Testis (tissue), 3 donors: ENCODE data around the gene SMAP1. TPM values are rescaled to one million over a fixed set of nuclear protein-coding genes. Genes with fewer than 3 reads are reported as not detected.

Experiments
- DNase-seq: peaks from one replicate; pipeline ENCODE4 v3.0.0-alpha.2; 2019
- H3K27ac ChIP-seq, 2 donors: fragments of 200-600 bp; sonication (generic); one replicate each; pipeline ENCODE4 v1.5.1; 2019
- H3K27me3 ChIP-seq: fragments of 200-600 bp; sonication (generic); one replicate; pipeline ENCODE4 v1.5.1; 2019
- H3K36me3 ChIP-seq: fragments of 200-600 bp; sonication (generic); one replicate; pipeline ENCODE4 v1.5.1; 2017; ENCODE audit warnings: low read depth; ENCODE audit errors: missing control alignments
- H3K4me1 ChIP-seq: fragments of 200-600 bp; sonication (generic); one replicate; pipeline ENCODE4 v1.5.1; 2019
- H3K4me3 ChIP-seq, 2 donors: fragments of 200-600 bp; sonication (generic); one replicate each; pipeline ENCODE4 v1.5.1; 2017 to 2019
- H3K9me3 ChIP-seq: fragments of 200-600 bp; sonication (generic); one replicate; pipeline ENCODE4 v1.5.1; 2017
- POLR2A ChIP-seq: fragments of 450-650 bp; IDR thresholded peaks from one replicate; pipeline ENCODE4 v1.6.1; 2017; ENCODE audit warnings: antibody characterized with exemption, mild to moderate bottlenecking, moderate library complexity
- WGBS, 2 donors: methylation state at CpG; one replicate each; pipeline ENCODE4 v1.1.5; 2018; 5-methylcytosine and 5-hydroxymethylcytosine counted together
- intact Hi-C: fragments of 100-400 bp; cut with DNase I; formaldehyde crosslinking; loops from one replicate; pipeline ENCODE4 v1.15.1; 2023; ENCODE audit warnings: low total_unique reads
- polyA plus RNA-seq: library from polyadenylated mRNA; stranded (reverse); fragments of 350-450 nt; fragmentation: Illumina TruSeq; extraction: RNeasy Lipid Tissue Mini Kit (QIAGEN cat#74804); gene quantifications from one replicate; pipeline ENCODE4 v1.2.3, GENCODE V29; 2014; ENCODE audit warnings: low read depth, low replicate concordance; ENCODE audit not compliant: insufficient read depth
- total RNA-seq, 2 donors: library from RNA; depleted of rRNA; stranded (reverse); fragments of >200 nt; gene quantifications; one replicate each; pipeline ENCODE4 v1.2.3, GENCODE V29; 2016
- TF ChIP-seq, protein P1 (sequence below), 3 experiments: fragments of 450-650 bp in 2 of 3; fragments of 200-600 bp in 1 of 3; sonication (generic) in 1 of 3; IDR thresholded peaks; one replicate each; pipeline ENCODE4 v1.5.1; 2016 to 2019; ENCODE audit warnings: antibody characterized with exemption in 3 of 3, mild to moderate bottlenecking in 2 of 3, moderate library complexity in 1 of 3

SMAP1 gene
- total and polyA plus RNA-seq, 3 donors from 2014 or later = 36.1 to 43.3 (median 41.6) TPM

GRCh38 chr6:70905742-70906141, 238.1 kb downstream of the SMAP1 start:
- H3K36me3 ChIP-seq = no peaks in the 10 kb centered on the region
- H3K4me3 ChIP-seq = no peak overlapping the region
- intact Hi-C loops = no loop called here
- no peaks in the 10 kb centered on the region for H3K27me3 ChIP-seq
- WGBS, 2 donors = 63 to 77% methylated on average over 1 of the region's 1 CpG
- no peak overlapping the region for H3K27ac ChIP-seq
- H3K4me1 ChIP-seq = no peaks in the 10 kb centered on the region
- H3K9me3 ChIP-seq = no peaks in the 10 kb centered on the region
- no peak for TF ChIP-seq POLR2A
- TF ChIP-seq, protein P1, sequence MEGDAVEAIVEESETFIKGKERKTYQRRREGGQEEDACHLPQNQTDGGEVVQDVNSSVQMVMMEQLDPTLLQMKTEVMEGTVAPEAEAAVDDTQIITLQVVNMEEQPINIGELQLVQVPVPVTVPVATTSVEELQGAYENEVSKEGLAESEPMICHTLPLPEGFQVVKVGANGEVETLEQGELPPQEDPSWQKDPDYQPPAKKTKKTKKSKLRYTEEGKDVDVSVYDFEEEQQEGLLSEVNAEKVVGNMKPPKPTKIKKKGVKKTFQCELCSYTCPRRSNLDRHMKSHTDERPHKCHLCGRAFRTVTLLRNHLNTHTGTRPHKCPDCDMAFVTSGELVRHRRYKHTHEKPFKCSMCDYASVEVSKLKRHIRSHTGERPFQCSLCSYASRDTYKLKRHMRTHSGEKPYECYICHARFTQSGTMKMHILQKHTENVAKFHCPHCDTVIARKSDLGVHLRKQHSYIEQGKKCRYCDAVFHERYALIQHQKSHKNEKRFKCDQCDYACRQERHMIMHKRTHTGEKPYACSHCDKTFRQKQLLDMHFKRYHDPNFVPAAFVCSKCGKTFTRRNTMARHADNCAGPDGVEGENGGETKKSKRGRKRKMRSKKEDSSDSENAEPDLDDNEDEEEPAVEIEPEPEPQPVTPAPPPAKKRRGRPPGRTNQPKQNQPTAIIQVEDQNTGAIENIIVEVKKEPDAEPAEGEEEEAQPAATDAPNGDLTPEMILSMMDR (IDR thresholded peaks at IDR 0.05) = no peak
- no peak for DNase-seq

Other genes starting within 250 kb of the SMAP1 start
- 1 to 10 TPM; 7.6 to 8.8 TPM for gene SDHAF4, start 101.0 kb upstream of the SMAP1 start, total RNA-seq
- gene SDHAF4, start 101.0 kb upstream of the SMAP1 start, polyA plus RNA-seq = 12.2 TPM